Stimulated activated naive B cell treated with anti-CD40 and anti-IgM and Interleukin-4, amounts not matched to agents 10 μg/mL and 1 μg/mL and 100 μg/mL, for 72 hours (primary cell): ENCODE results near the gene HSD17B2.

ENCODE experiments used
- ATAC-seq, 2 donors: fragments of 150-1000 bp; cut with Tn5 transposase; replicated peaks; 2 replicates each; pipeline ENCODE4 v1.10.0; 2021; ENCODE audit warnings: moderate library complexity in 1 of 2
- DNase-seq: peaks from one replicate; pipeline ENCODE4 v3.0.0; 2021
- H3K27ac Mint-ChIP-seq: one replicate; pipeline ENCODE4 v1.8.0; 2022; ENCODE audit warnings: mild to moderate bottlenecking, mixed read lengths
- H3K27me3 Mint-ChIP-seq, 2 donors: one replicate each; pipeline ENCODE4 v1.8.0; 2022; ENCODE audit warnings: mixed read lengths in 2 of 2
- H3K36me3 Mint-ChIP-seq, 2 donors: one replicate each; pipeline ENCODE4 v1.8.0; 2022; ENCODE audit warnings: mixed read lengths in 2 of 2, mild to moderate bottlenecking in 1 of 2
- H3K4me1 Mint-ChIP-seq, 2 donors: one replicate each; pipeline ENCODE4 v1.8.0; 2022; ENCODE audit warnings: mixed read lengths in 2 of 2, mild to moderate bottlenecking in 1 of 2
- H3K4me3 Mint-ChIP-seq, 2 donors: one replicate each; pipeline ENCODE4 v1.8.0; 2022; ENCODE audit warnings: mild to moderate bottlenecking in 2 of 2, mixed read lengths in 2 of 2, moderate library complexity in 1 of 2
- H3K9me3 Mint-ChIP-seq, 2 donors: one replicate each; pipeline ENCODE4 v1.8.0; 2022; ENCODE audit warnings: mixed read lengths in 2 of 2, mild to moderate bottlenecking in 1 of 2

The HSD17B2 gene, protein sequence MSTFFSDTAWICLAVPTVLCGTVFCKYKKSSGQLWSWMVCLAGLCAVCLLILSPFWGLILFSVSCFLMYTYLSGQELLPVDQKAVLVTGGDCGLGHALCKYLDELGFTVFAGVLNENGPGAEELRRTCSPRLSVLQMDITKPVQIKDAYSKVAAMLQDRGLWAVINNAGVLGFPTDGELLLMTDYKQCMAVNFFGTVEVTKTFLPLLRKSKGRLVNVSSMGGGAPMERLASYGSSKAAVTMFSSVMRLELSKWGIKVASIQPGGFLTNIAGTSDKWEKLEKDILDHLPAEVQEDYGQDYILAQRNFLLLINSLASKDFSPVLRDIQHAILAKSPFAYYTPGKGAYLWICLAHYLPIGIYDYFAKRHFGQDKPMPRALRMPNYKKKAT

GRCh38 chr16:82034981-82035612 lies at the start of gene HSD17B2:
Gene HSD17B2 (plus strand): TSS chr16:82035253. CDS start chr16:82035425, 172 bp downstream.
- no peak within 1 kb of the TSS for H3K4me3 Mint-ChIP-seq
- H3K27ac Mint-ChIP-seq, result no peak within 1 kb of the TSS
- DNase-seq, result no peak
- no peaks in the 10 kb centered on the region for H3K36me3 Mint-ChIP-seq
- H3K27me3 Mint-ChIP-seq, result peaks cover 49 to 52% of the 10 kb centered on the region in 2 donors
- H3K9me3 Mint-ChIP-seq, result no peaks in the 10 kb centered on the region
- H3K4me1 Mint-ChIP-seq, result no peaks in the 10 kb centered on the region
- ATAC-seq, result no peak

DNA sequence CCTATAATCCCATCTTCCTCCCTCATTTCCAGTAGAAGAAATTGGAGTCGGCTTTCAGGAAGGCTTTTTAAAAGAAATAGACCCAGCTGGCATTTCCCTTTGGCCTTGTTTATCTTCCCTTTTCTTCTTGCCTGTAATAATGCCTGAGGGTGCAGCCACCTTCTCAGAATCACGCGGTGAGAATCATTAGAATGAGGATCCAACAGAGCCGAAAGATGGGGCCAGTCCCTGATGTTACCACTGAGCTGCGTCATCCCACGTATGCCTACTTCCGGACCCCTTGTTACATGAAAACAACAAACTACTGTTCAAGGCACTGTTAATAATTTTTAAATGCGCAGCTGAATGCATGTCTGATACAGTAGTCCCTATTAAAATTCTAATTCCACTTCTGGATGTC lies 47.9 kb upstream of the HSD17B2 start:
- Mint-ChIP-seq H3K27me3 (peaks cover 8 to 14% of the 10 kb centered on the region in 2 donors), H3K4me3 (no peak overlapping the region), H3K9me3 (no peaks in the 10 kb centered on the region), H3K4me1 (no peaks in the 10 kb centered on the region), H3K36me3 (no peaks in the 10 kb centered on the region), H3K27ac (no peak overlapping the region)
- no peak for ATAC-seq
- no peak for DNase-seq

- DNase-seq (no peak), ATAC-seq (no peak)
- Mint-ChIP-seq H3K27ac (no peak overlapping the region), H3K9me3 (no peaks in the 10 kb centered on the region), H3K4me1 (no peaks in the 10 kb centered on the region), H3K36me3 (no peaks in the 10 kb centered on the region), H3K27me3 (peaks cover 5 to 14% of the 10 kb centered on the region in 2 donors), H3K4me3 (no peak overlapping the region)
Measured at GRCh38 chr16:81987706-81988105, 47.3 kb upstream of the HSD17B2 start.

GRCh38 chr16:81992859-81993258 lies 42.2 kb upstream of the HSD17B2 start:
- Mint-ChIP-seq H3K4me1 (no peaks in the 10 kb centered on the region), H3K27ac (no peak overlapping the region), H3K4me3 (no peak overlapping the region), H3K9me3 (no peaks in the 10 kb centered on the region), H3K27me3 (no peaks in the 10 kb centered on the region), H3K36me3 (peaks cover 6 to 14% of the 10 kb centered on the region in 2 donors)
- ATAC-seq, result no peak
- no peak for DNase-seq

DNA sequence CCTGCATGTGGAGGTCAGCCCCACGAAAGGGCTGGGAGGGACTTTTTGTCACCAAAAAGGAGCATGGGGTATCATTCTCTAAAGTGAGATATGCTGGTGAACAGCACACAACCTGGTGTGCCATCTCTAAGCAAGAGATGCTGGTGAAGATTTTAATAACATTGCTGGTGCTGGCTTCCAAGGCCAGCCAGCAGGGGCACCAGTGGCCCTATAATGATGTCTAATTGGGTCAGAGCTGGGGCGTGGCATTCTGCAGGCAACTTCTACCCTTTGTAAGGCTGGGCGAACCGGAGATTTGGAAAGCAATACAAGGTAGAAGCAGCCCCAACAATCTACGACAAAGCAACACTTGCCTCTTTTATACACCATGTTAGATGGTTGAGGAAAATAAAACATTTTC lies 40.6 kb upstream of the HSD17B2 start:
- Mint-ChIP-seq H3K4me1 (no peaks in the 10 kb centered on the region), H3K4me3 (no peak overlapping the region), H3K27me3 (no peaks in the 10 kb centered on the region), H3K9me3 (no peaks in the 10 kb centered on the region), H3K27ac (no peak overlapping the region), H3K36me3 (peaks cover 13 to 27% of the 10 kb centered on the region in 2 donors)
- DNase-seq (no peak), ATAC-seq (peak in 1 of 2 donors; percentile 53)

GRCh38 chr16:81995651-81996050 lies 39.4 kb upstream of the HSD17B2 start:
- DNase-seq (no peak), ATAC-seq (no peak)
- H3K27me3 Mint-ChIP-seq, result no peaks in the 10 kb centered on the region
- H3K4me1 Mint-ChIP-seq, result no peaks in the 10 kb centered on the region
- H3K9me3 Mint-ChIP-seq, result no peaks in the 10 kb centered on the region
- no peak overlapping the region for H3K4me3 Mint-ChIP-seq
- H3K36me3 Mint-ChIP-seq, result peaks cover 16 to 33% of the 10 kb centered on the region in 2 donors
- H3K27ac Mint-ChIP-seq, result no peak overlapping the region

GRCh38 chr16:81996664-81997509 lies 38.2 kb upstream of the HSD17B2 start:
- Mint-ChIP-seq H3K4me3 (no peak overlapping the region), H3K27me3 (no peaks in the 10 kb centered on the region), H3K36me3 (peaks cover 24 to 38% of the 10 kb centered on the region in 2 donors), H3K27ac (no peak overlapping the region), H3K9me3 (no peaks in the 10 kb centered on the region), H3K4me1 (peaks cover 0 to 2% of the 10 kb centered on the region in 2 donors)
- ATAC-seq (no peak), DNase-seq (no peak)

DNA sequence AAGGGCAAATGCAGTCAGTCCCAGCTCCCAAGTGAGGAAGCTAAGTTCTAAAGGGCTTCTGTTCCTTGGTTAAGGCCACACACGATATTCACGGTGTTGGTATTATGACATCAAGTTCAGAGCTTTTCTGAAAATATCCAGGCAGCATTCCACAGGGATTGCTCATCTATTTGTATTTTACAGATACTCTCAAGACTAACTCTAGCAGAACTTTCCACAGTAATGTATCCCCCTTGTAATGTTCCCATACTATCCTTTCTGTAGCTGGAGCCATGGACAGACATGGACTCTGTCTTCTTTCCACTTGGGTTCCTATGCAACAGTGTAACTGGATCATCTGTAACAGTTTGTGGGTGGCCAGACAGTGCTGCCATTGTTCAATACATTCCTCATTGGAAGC lies 37.3 kb upstream of the HSD17B2 start:
- Mint-ChIP-seq H3K9me3 (no peaks in the 10 kb centered on the region), H3K36me3 (peaks cover 29 to 43% of the 10 kb centered on the region in 2 donors), H3K4me1 (peaks cover 0 to 2% of the 10 kb centered on the region in 2 donors), H3K4me3 (no peak overlapping the region), H3K27ac (no peak overlapping the region), H3K27me3 (no peaks in the 10 kb centered on the region)
- DNase-seq (no peak), ATAC-seq (no peak)

- Mint-ChIP-seq H3K27me3 (no peaks in the 10 kb centered on the region), H3K9me3 (peaks cover under 1% of the 10 kb centered on the region in 2 donors), H3K4me3 (no peak overlapping the region), H3K36me3 (peaks cover 41 to 55% of the 10 kb centered on the region in 2 donors), H3K27ac (no peak overlapping the region), H3K4me1 (peaks cover 0 to 2% of the 10 kb centered on the region in 2 donors)
- ATAC-seq, result no peak
- no peak for DNase-seq
Measured at GRCh38 chr16:82002831-82003230, 32.2 kb upstream of the HSD17B2 start.

DNA sequence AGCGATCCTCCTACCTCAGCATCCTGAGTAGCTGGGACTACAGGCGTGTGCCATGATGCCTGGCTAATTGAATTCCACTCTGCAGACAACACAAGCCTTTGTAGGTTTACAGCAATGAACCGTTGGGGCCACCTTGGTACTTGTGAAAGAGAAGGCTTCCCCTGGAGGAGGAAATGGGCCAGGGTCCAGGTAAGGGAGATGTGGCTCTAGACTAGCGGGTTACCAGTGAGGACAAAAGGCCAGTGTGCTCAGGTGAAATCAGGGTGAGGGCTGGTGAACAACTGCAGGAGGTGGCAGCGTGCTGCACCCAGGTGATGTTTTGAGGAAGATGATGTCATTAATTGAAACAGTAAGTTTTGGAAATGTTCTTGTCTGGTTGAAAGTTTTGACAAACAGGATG lies 30.5 kb upstream of the HSD17B2 start:
- DNase-seq (no peak), ATAC-seq (no peak)
- Mint-ChIP-seq H3K9me3 (peaks cover 7 to 9% of the 10 kb centered on the region in 2 donors), H3K4me1 (peaks cover 0 to 2% of the 10 kb centered on the region in 2 donors), H3K27ac (no peak overlapping the region), H3K27me3 (no peaks in the 10 kb centered on the region), H3K4me3 (no peak overlapping the region), H3K36me3 (peaks cover 50 to 59% of the 10 kb centered on the region in 2 donors)

DNA sequence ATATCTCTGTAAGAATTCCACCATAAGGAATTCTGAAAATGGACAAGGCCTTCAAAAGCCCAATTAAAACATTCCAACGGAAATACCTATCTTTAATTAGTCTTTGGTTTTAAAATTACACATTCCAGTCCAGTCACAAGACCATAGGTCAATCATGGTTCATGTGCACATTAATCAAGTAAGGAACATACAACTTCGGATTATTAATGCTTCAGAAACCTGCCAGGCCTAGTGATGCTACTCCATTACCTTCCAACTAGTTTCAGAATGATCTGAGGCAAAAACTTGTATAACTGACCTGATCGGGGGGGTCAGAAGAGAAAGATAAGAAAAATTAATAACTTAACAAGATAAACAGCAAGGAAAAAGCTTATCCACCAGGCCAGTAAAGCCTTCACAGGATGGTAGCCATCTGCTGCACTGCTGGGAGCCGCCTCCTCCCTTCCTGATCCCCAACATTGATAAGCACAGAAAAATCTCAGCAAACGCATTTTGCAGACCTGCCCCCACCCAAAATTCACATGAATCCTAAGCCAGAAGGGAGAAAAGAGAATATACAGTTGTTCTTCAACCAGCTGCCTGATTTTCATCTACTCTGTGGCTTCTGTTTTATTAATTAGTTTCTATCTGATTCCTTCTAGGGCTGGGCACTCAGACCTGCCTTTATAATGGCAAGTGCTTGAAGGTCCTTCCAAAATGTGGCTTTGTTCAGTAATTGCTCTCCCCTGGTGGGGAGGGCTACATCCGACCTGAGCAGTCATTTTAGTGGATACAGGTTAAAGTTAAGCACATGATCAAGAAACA lies 29.8 kb upstream of the HSD17B2 start:
- Mint-ChIP-seq H3K36me3 (peaks cover 51 to 55% of the 10 kb centered on the region in 2 donors), H3K27ac (no peak overlapping the region), H3K4me3 (no peak overlapping the region), H3K4me1 (peaks cover 0 to 2% of the 10 kb centered on the region in 2 donors), H3K9me3 (peaks cover 7 to 10% of the 10 kb centered on the region in 2 donors), H3K27me3 (no peaks in the 10 kb centered on the region)
- no peak for DNase-seq
- ATAC-seq, result no peak

GRCh38 chr16:82006036-82006435 lies 29.0 kb upstream of the HSD17B2 start:
- ATAC-seq (no peak), DNase-seq (no peak)
- Mint-ChIP-seq H3K36me3 (peaks cover 52 to 62% of the 10 kb centered on the region in 2 donors), H3K4me1 (peaks cover 8% of the 10 kb centered on the region in 2 donors), H3K27me3 (no peaks in the 10 kb centered on the region), H3K9me3 (peaks cover 7 to 12% of the 10 kb centered on the region in 2 donors), H3K27ac (no peak overlapping the region), H3K4me3 (no peak overlapping the region)

GRCh38 chr16:82007189-82007588 lies 27.9 kb upstream of the HSD17B2 start:
- no peak for ATAC-seq
- peaks cover 12 to 13% of the 10 kb centered on the region in 2 donors for H3K9me3 Mint-ChIP-seq
- H3K27me3 Mint-ChIP-seq, result peaks cover 0 to 9% of the 10 kb centered on the region in 2 donors
- no peak overlapping the region for H3K4me3 Mint-ChIP-seq
- H3K4me1 Mint-ChIP-seq, result peaks cover 7 to 15% of the 10 kb centered on the region in 2 donors
- H3K36me3 Mint-ChIP-seq, result peaks cover 44 to 56% of the 10 kb centered on the region in 2 donors
- no peak for DNase-seq
- H3K27ac Mint-ChIP-seq, result no peak overlapping the region
